Fibroblast of lung (primary cell): ENCODE data around the gene TBL2.

Experiments
- EZH2 ChIP-seq: IDR thresholded peaks from 2 replicates; pipeline ENCODE4 v1.5.1; 2012; ENCODE audit warnings: low read length, control low read depth, mild to moderate bottlenecking; ENCODE audit errors: missing control alignments
- TF ChIP-seq, protein P1 (sequence below), 2 donors: IDR thresholded peaks in 1 of 2; conservative IDR thresholded peaks in 1 of 2; 1 replicate in 1 of 2; 2 replicates in 1 of 2; pipeline ENCODE4 v1.5.1; 2011 to 2012; ENCODE audit warnings: low read length in 2 of 2, control low read depth in 1 of 2, inconsistent platforms in 1 of 2, low read depth in 1 of 2, mild to moderate bottlenecking in 1 of 2

DNA sequence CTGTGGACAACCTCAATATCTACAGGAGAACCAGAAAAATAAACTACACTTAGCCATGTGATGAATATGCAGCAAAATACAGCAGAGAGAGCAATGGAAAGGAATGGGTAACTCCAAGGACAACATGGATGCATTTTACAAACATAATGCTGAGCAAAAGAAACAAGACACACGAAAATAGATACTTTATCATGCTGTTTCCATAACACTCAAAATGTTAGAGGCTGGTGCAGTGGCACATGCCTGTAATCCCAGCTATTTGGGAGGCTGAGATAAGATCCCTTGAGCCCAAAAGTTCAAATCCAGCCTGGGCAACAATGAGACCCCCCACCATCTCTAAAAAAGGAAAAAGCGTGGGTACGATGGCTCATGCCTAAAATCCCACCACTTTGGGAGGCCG lies 29.2 kb downstream of the TBL2 start:
- TF ChIP-seq, protein P1, sequence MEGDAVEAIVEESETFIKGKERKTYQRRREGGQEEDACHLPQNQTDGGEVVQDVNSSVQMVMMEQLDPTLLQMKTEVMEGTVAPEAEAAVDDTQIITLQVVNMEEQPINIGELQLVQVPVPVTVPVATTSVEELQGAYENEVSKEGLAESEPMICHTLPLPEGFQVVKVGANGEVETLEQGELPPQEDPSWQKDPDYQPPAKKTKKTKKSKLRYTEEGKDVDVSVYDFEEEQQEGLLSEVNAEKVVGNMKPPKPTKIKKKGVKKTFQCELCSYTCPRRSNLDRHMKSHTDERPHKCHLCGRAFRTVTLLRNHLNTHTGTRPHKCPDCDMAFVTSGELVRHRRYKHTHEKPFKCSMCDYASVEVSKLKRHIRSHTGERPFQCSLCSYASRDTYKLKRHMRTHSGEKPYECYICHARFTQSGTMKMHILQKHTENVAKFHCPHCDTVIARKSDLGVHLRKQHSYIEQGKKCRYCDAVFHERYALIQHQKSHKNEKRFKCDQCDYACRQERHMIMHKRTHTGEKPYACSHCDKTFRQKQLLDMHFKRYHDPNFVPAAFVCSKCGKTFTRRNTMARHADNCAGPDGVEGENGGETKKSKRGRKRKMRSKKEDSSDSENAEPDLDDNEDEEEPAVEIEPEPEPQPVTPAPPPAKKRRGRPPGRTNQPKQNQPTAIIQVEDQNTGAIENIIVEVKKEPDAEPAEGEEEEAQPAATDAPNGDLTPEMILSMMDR (conservative IDR thresholded peaks at IDR 0.05 in 1 of 2, IDR thresholded peaks at IDR 0.05 in 1 of 2; ENCODE audit: low read depth in 1 of 2, low read length in 2 of 2), result no peak
- no peak for TF ChIP-seq EZH2
